ENCODE data around the gene RPL37A.
"Not testable (repeated sequence)": the region's sequence is repeated elsewhere in the genome, so short reads cannot be mapped to it uniquely, and the experiment has no call there.

RPL37A gene

GRCh38 chr2:216517447-216518225 lies 19.0 kb downstream of the RPL37A start:
- no peak for DNase-seq (ENCODE audit: low read depth)

GRCh38 chr2:216518566-216519119 lies 20.0 kb downstream of the RPL37A start:
- DNase-seq (ENCODE audit: low read depth) = not testable (repeated sequence)

- DNase-seq (ENCODE audit: low read depth) = peak; percentile 13
Measured at GRCh38 chr2:216519154-216519762, 20.6 kb downstream of the RPL37A start.

- no peak for DNase-seq (ENCODE audit: low read depth)
Measured at GRCh38 chr2:216520112-216520511, 21.5 kb downstream of the RPL37A start.

- no peak for DNase-seq (ENCODE audit: low read depth)
Measured at GRCh38 chr2:216522892-216523502, 24.4 kb downstream of the RPL37A start.

GRCh38 chr2:216525972-216526371 lies 27.3 kb downstream of the RPL37A start:
- DNase-seq (ENCODE audit: low read depth) = no peak

- DNase-seq (ENCODE audit: low read depth) = no peak
Measured at GRCh38 chr2:216526939-216527338, 28.3 kb downstream of the RPL37A start.

- no peak for DNase-seq (ENCODE audit: low read depth)
Measured at GRCh38 chr2:216527600-216527999, 29.0 kb downstream of the RPL37A start.

- DNase-seq (ENCODE audit: low read depth) = no peak
Measured at GRCh38 chr2:216532562-216532961, 33.9 kb downstream of the RPL37A start.

- no peak for DNase-seq (ENCODE audit: low read depth)
Measured at GRCh38 chr2:216533609-216534008, 35.0 kb downstream of the RPL37A start.

GRCh38 chr2:216534809-216535208 lies 36.2 kb downstream of the RPL37A start:
- DNase-seq (ENCODE audit: low read depth) = no peak

GRCh38 chr2:216535454-216535995 lies 36.9 kb downstream of the RPL37A start:
- DNase-seq (ENCODE audit: low read depth) = no peak

- DNase-seq (ENCODE audit: low read depth) = no peak
Measured at GRCh38 chr2:216536734-216537210, 38.1 kb downstream of the RPL37A start.

GRCh38 chr2:216537366-216537765 lies 38.7 kb downstream of the RPL37A start:
- DNase-seq (ENCODE audit: low read depth) = no peak

GRCh38 chr2:216538538-216538937 lies 39.9 kb downstream of the RPL37A start:
- DNase-seq (ENCODE audit: low read depth) = no peak

GRCh38 chr2:216539120-216539519 lies 40.5 kb downstream of the RPL37A start:
- DNase-seq (ENCODE audit: low read depth) = no peak

- DNase-seq (ENCODE audit: low read depth) = no peak
Measured at GRCh38 chr2:216539791-216540241, 41.2 kb downstream of the RPL37A start.

GRCh38 chr2:216540920-216541319 lies 42.3 kb downstream of the RPL37A start:
- DNase-seq (ENCODE audit: low read depth) = no peak

GRCh38 chr2:216541505-216541904 lies 42.9 kb downstream of the RPL37A start:
- DNase-seq (ENCODE audit: low read depth) = no peak

GRCh38 chr2:216545359-216545758 lies 46.7 kb downstream of the RPL37A start:
- DNase-seq (ENCODE audit: low read depth) = no peak

GRCh38 chr2:216546241-216546640 lies 47.6 kb downstream of the RPL37A start:
- DNase-seq (ENCODE audit: low read depth) = no peak

- DNase-seq (ENCODE audit: low read depth) = no peak
Measured at GRCh38 chr2:216546641-216547403, 48.2 kb downstream of the RPL37A start.
